Stimulated activated CD4-positive, alpha-beta T cell treated with anti-CD3 and anti-CD28 coated beads, Interleukin-12 subunit alpha, Interleukin-12 subunit beta, amount 100 ng/mL, for 48 hours (primary cell): ENCODE measurements around the gene CDYL2.

Source experiments
- DNase-seq, 3 donors: peaks; one replicate each; pipeline ENCODE4 v3.0.0-alpha.2; 2020; ENCODE audit warnings: low read depth in 2 of 3, low spot score in 1 of 3

The CDYL2 gene

GRCh38 chr16:80627108-80627507 is 177.3 kb downstream of the CDYL2 start:
- no peak for DNase-seq

GRCh38 chr16:80623376-80623775 is 181.0 kb downstream of the CDYL2 start:
- DNase-seq = no peak

- DNase-seq = no peak
These were observed 182.4 kb downstream of the CDYL2 start for GRCh38 chr16:80622007-80622406.

GRCh38 chr16:80620736-80621605 is 183.4 kb downstream of the CDYL2 start:
- DNase-seq = no peak

GRCh38 chr16:80619824-80620223 is 184.6 kb downstream of the CDYL2 start:
- DNase-seq = no peak

GRCh38 chr16:80618862-80619648 is 185.3 kb downstream of the CDYL2 start:
- DNase-seq = no peak

GRCh38 chr16:80616362-80616761 is 188.0 kb downstream of the CDYL2 start:
- no peak for DNase-seq

- no peak for DNase-seq
These were observed 188.7 kb downstream of the CDYL2 start for GRCh38 chr16:80615735-80616134.

GRCh38 chr16:80614908-80615671 is 189.3 kb downstream of the CDYL2 start:
- DNase-seq = no peak

- no peak for DNase-seq
These were observed 191.9 kb downstream of the CDYL2 start for GRCh38 chr16:80612461-80613017.

GRCh38 chr16:80611930-80612327 is 192.5 kb downstream of the CDYL2 start:
- no peak for DNase-seq

GRCh38 chr16:80611171-80611929 is 193.0 kb downstream of the CDYL2 start:
- no peak for DNase-seq

GRCh38 chr16:80610481-80611156 is 193.8 kb downstream of the CDYL2 start:
- no peak for DNase-seq

GRCh38 chr16:80608946-80609345 is 195.5 kb downstream of the CDYL2 start:
- DNase-seq = no peak

- no peak for DNase-seq
These were observed 197.2 kb downstream of the CDYL2 start for GRCh38 chr16:80607204-80607603.

GRCh38 chr16:80606221-80606766 is 198.1 kb downstream of the CDYL2 start:
- DNase-seq = no peak

GRCh38 chr16:80604600-80605355 is 199.6 kb downstream of the CDYL2 start:
- DNase-seq = no peak

GRCh38 chr16:80602894-80603293 is 201.5 kb downstream of the CDYL2 start:
- no peak for DNase-seq

- DNase-seq = no peak
These were observed 203.2 kb downstream of the CDYL2 start for GRCh38 chr16:80601182-80601581.
